H1 (cell line): ENCODE measurements around the gene KRT12. TPM values are rescaled to one million over a fixed set of nuclear protein-coding genes. Genes with fewer than 3 reads are reported as not detected.

Experiments
- CTCF ChIA-PET: fragments of 300-600 bp; sonication (Branson Sonifier 250); formaldehyde crosslinking; loops from one replicate; lab custom pipeline; 2021; ENCODE audit not compliant: partially characterized antibody; lab: Charles Lee
- POLR2A ChIA-PET: fragments of 300-600 bp; sonication (Branson Sonifier 250); formaldehyde crosslinking; loops from one replicate; lab custom pipeline; 2021; ENCODE audit warnings: inconsistent platforms; ENCODE audit not compliant: partially characterized antibody; lab: Charles Lee
- DNase-seq, 2 experiments: peaks; one replicate each; pipeline versions ENCODE4 v3.0.0 to v3.0.0-alpha.2; 2010 to 2022; ENCODE audit warnings: low spot score in 2 of 2, low read depth in 1 of 2, mixed read lengths in 1 of 2
- FAIRE-seq: peaks from 2 replicates; lab custom pipeline; 2011; peaks lifted over from hg19 to GRCh38; lab: Jason Lieb, UNC
- H2AFZ ChIP-seq: 2 replicates; pipeline ENCODE4 v1.8.1; 2012; ENCODE audit warnings: low read length, inconsistent platforms
- H2AK5ac ChIP-seq: 2 replicates; pipeline ENCODE4 v1.6.1; 2013; ENCODE audit warnings: low read depth, low read length
- H2BK120ac ChIP-seq: replicated peaks from 2 replicates; pipeline ENCODE3; 2013; ENCODE audit warnings: low read depth, low read length, inconsistent platforms
- H2BK12ac ChIP-seq: 2 replicates; pipeline ENCODE4 v1.6.1; 2013; ENCODE audit warnings: low read depth, low read length
- H2BK15ac ChIP-seq: 2 replicates; pipeline ENCODE4 v1.6.1; 2013; ENCODE audit warnings: low read length
- H2BK20ac ChIP-seq: 2 replicates; pipeline ENCODE4 v1.6.1; 2013; ENCODE audit warnings: low read length
- H2BK5ac ChIP-seq: 2 replicates; pipeline ENCODE4 v1.6.1; 2013; ENCODE audit warnings: low read depth, low read length
- H3K14ac ChIP-seq: 2 replicates; pipeline ENCODE4 v1.6.1; 2013; ENCODE audit warnings: inconsistent platforms; ENCODE audit not compliant: insufficient read length
- H3K18ac ChIP-seq: 2 replicates; pipeline ENCODE4 v1.6.1; 2013; ENCODE audit warnings: low read length; ENCODE audit errors: extremely low read depth
- H3K23ac ChIP-seq: 2 replicates; pipeline ENCODE4 v1.6.1; 2013; ENCODE audit warnings: inconsistent platforms; ENCODE audit not compliant: insufficient read length
- H3K23me2 ChIP-seq: 2 replicates; pipeline ENCODE4 v1.6.1; 2013; ENCODE audit warnings: low read depth, low read length
- H3K27ac ChIP-seq: 2 replicates; pipeline ENCODE4 v1.6.1; 2011; ENCODE audit warnings: low read depth, low read length, inconsistent platforms
- H3K27me3 ChIP-seq, 4 experiments: replicated peaks in 1 of 4; 1 replicate in 1 of 4; 2 replicates in 3 of 4; pipeline versions ENCODE4 v1.6.1 to v1.8.1; 2011 to 2013; ENCODE audit warnings: low read length in 3 of 4, mild to moderate bottlenecking in 3 of 4, inconsistent platforms in 2 of 4, mixed read lengths in 2 of 4, moderate library complexity in 1 of 4; ENCODE audit not compliant: control insufficient read depth in 3 of 4, insufficient read depth in 3 of 4; ENCODE audit errors: extremely low read depth in 1 of 4
- H3K36me3 ChIP-seq, 4 experiments: 2 replicates each; pipeline versions ENCODE4 v1.6.1 to v1.8.1; 2011 to 2013; ENCODE audit warnings: mild to moderate bottlenecking in 4 of 4, low read length in 3 of 4, moderate library complexity in 2 of 4, control low read depth in 1 of 4, inconsistent platforms in 1 of 4; ENCODE audit not compliant: insufficient read depth in 4 of 4, control insufficient read depth in 2 of 4
- H3K4ac ChIP-seq: replicated peaks from 2 replicates; pipeline ENCODE3; 2013; ENCODE audit warnings: low read length, low read depth, mixed read lengths, inconsistent platforms; ENCODE audit not compliant: insufficient read length
- H3K4me1 ChIP-seq, 4 experiments: replicated peaks in 1 of 4; 1 replicate in 1 of 4; 2 replicates in 3 of 4; pipeline versions ENCODE4 v1.6.1 to v1.8.1; 2011 to 2013; ENCODE audit warnings: low read length in 3 of 4, inconsistent platforms in 2 of 4, mixed read lengths in 1 of 4; ENCODE audit not compliant: insufficient read depth in 4 of 4, control insufficient read depth in 3 of 4
- H3K4me2 ChIP-seq, 2 experiments: 2 replicates each; pipeline versions ENCODE4 v1.6.1 to v1.8.1; 2011 to 2013; ENCODE audit warnings: low read depth in 2 of 2, low read length in 2 of 2, control low read depth in 1 of 2, inconsistent platforms in 1 of 2, mild to moderate bottlenecking in 1 of 2; ENCODE audit not compliant: insufficient read depth in 1 of 2
- H3K4me3 ChIP-seq, 4 experiments: fragments of 200-600, 300-600 bp in 1 of 4; sonication (generic), shearing (Covaris generic), sonication (Bioruptor Twin) in 1 of 4; 2 replicates each; pipeline versions ENCODE4 v1.5.1 to v1.8.1; 2011 to 2016; ENCODE audit warnings: low read length in 4 of 4, low read depth in 3 of 4, control low read depth in 2 of 4, inconsistent platforms in 2 of 4, mild to moderate bottlenecking in 2 of 4, mixed read lengths in 1 of 4, moderate library complexity in 1 of 4; ENCODE audit not compliant: insufficient read depth in 2 of 4; ENCODE audit errors: extremely low read depth in 1 of 4
- H3K56ac ChIP-seq: replicated peaks from 2 replicates; pipeline ENCODE3; 2013; ENCODE audit warnings: low read depth, mild to moderate bottlenecking, mixed read lengths, low read length, inconsistent platforms; ENCODE audit not compliant: insufficient read length
- H3K79me1 ChIP-seq: 2 replicates; pipeline ENCODE4 v1.6.1; 2013; ENCODE audit warnings: low read depth, low read length, control low read depth
- H3K79me2 ChIP-seq, 2 experiments: 2 replicates each; pipeline versions ENCODE4 v1.6.1 to v1.8.1; 2012 to 2013; ENCODE audit warnings: low read length in 2 of 2, mild to moderate bottlenecking in 2 of 2, inconsistent platforms in 1 of 2; ENCODE audit not compliant: insufficient read depth in 2 of 2, control insufficient read depth in 1 of 2
- H3K9ac ChIP-seq, 4 experiments: replicated peaks in 1 of 4; 1 replicate in 1 of 4; 2 replicates in 3 of 4; pipeline versions ENCODE4 v1.6.1 to v1.8.1; 2011 to 2013; ENCODE audit warnings: low read depth in 3 of 4, low read length in 3 of 4, control low read depth in 2 of 4, mild to moderate bottlenecking in 2 of 4, moderate library complexity in 2 of 4, inconsistent platforms in 1 of 4; ENCODE audit errors: extremely low read depth in 1 of 4
- H3K9me3 ChIP-seq, 2 experiments: 2 replicates each; pipeline versions ENCODE4 v1.6.1 to v1.8.1; 2012 to 2013; ENCODE audit warnings: mild to moderate bottlenecking in 2 of 2, moderate library complexity in 2 of 2, control low read depth in 1 of 2, inconsistent platforms in 1 of 2, low read depth in 1 of 2, low read length in 1 of 2, mixed read lengths in 1 of 2; ENCODE audit not compliant: insufficient read depth in 2 of 2
- H4K20me1 ChIP-seq, 2 experiments: replicated peaks in 1 of 2; 2 replicates each; pipeline versions ENCODE3 to v1.8.1; 2011 to 2013; ENCODE audit warnings: inconsistent platforms in 2 of 2, low read length in 2 of 2, mild to moderate bottlenecking in 1 of 2; ENCODE audit not compliant: insufficient read depth in 2 of 2, control insufficient read depth in 1 of 2
- H4K5ac ChIP-seq: 2 replicates; pipeline ENCODE4 v1.6.1; 2013; ENCODE audit warnings: low read length, low read depth, mixed read lengths, inconsistent platforms; ENCODE audit not compliant: insufficient read length
- H4K8ac ChIP-seq: 2 replicates; pipeline ENCODE4 v1.8.0; 2013; ENCODE audit warnings: mild to moderate bottlenecking, moderate library complexity, low read length, inconsistent platforms; ENCODE audit not compliant: insufficient read depth; ENCODE audit errors: extremely low read depth
- H4K91ac ChIP-seq: replicated peaks from 2 replicates; pipeline ENCODE3; 2013; ENCODE audit warnings: low read length, mixed read lengths, inconsistent platforms; ENCODE audit not compliant: insufficient read length
- CTBP2 ChIP-seq: IDR thresholded peaks from 2 replicates; pipeline ENCODE4 v1.7.0; 2011; ENCODE audit warnings: borderline replicate concordance, mild to moderate bottlenecking, moderate library complexity, mixed read lengths, low read length; ENCODE audit not compliant: insufficient read depth, insufficient read length
- FOSL1 ChIP-seq: IDR thresholded peaks from 2 replicates; pipeline ENCODE4 v1.6.1; 2011; ENCODE audit warnings: mild to moderate bottlenecking, low read depth, low read length, moderate library complexity; ENCODE audit not compliant: insufficient read depth
- GABPA ChIP-seq: IDR thresholded peaks from 2 replicates; pipeline ENCODE4 v1.6.1; 2011; ENCODE audit warnings: mild to moderate bottlenecking, low read length, moderate library complexity, borderline replicate concordance; ENCODE audit not compliant: insufficient read depth
- KDM1A ChIP-seq: fragments of 200-600, 300-600 bp; sonication (generic); IDR thresholded peaks from 2 replicates; pipeline ENCODE4 v1.7.1; 2016; ENCODE audit warnings: mild to moderate bottlenecking, low read length, borderline replicate concordance
- NRF1 ChIP-seq: IDR thresholded peaks from 2 replicates; pipeline ENCODE4 v1.6.1; 2011; ENCODE audit warnings: mild to moderate bottlenecking, low read depth, low read length, improper control_type of control experiment
- PHF8 ChIP-seq: fragments of 200-600 bp; sonication (generic); conservative IDR thresholded peaks from 2 replicates; pipeline ENCODE4 v1.7.1; 2012; ENCODE audit warnings: low read depth, mild to moderate bottlenecking, inconsistent platforms, low read length, moderate library complexity
- RBBP5 ChIP-seq: IDR thresholded peaks from 2 replicates; pipeline ENCODE4 v1.7.1; 2012; ENCODE audit warnings: low read depth, mild to moderate bottlenecking, inconsistent platforms, low read length, moderate library complexity, borderline replicate concordance
- SAP30 ChIP-seq: fragments of 300-600 bp; sonication (generic); IDR thresholded peaks from 2 replicates; pipeline ENCODE4 v1.7.1; 2012; ENCODE audit warnings: low read length, moderate library complexity, mild to moderate bottlenecking, inconsistent platforms; ENCODE audit not compliant: insufficient read depth, insufficient replicate concordance
- SIN3A ChIP-seq, 2 experiments: IDR thresholded peaks in 1 of 2; conservative IDR thresholded peaks in 1 of 2; 2 replicates each; pipeline ENCODE4 v1.6.1; 2011 to 2012; ENCODE audit warnings: low read length in 2 of 2, improper control_type of control experiment in 1 of 2, low read depth in 1 of 2, mild to moderate bottlenecking in 1 of 2
- SP1 ChIP-seq: IDR thresholded peaks from 2 replicates; pipeline ENCODE4 v1.6.1; 2011; ENCODE audit warnings: low read depth, low read length
- SRF ChIP-seq: IDR thresholded peaks from 2 replicates; pipeline ENCODE4 v1.6.1; 2011; ENCODE audit warnings: mild to moderate bottlenecking, low read depth, low read length, moderate library complexity
- TAF1 ChIP-seq: IDR thresholded peaks from 2 replicates; pipeline ENCODE4 v1.6.1; 2011; ENCODE audit warnings: mild to moderate bottlenecking, low read depth, low read length
- TEAD4 ChIP-seq: IDR thresholded peaks from 2 replicates; pipeline ENCODE4 v1.6.1; 2012; ENCODE audit warnings: low read depth, low read length, inconsistent platforms, mixed read lengths
- WGBS, 2 experiments: shearing (Covaris generic) in 1 of 2; methylation state at CpG; one replicate each; pipeline versions ENCODE4 v1.1.6 to v1.1.7; 2013 to 2015; ENCODE audit warnings: low lambda C conversion rate in 2 of 2, mixed read lengths in 2 of 2, inconsistent platforms in 1 of 2, low coverage in 1 of 2, missing lambda C conversion rate in 1 of 2; ENCODE audit not compliant: insufficient replicate concordance in 2 of 2, insufficient coverage in 1 of 2, insufficient read length in 1 of 2; ENCODE audit errors: extremely low coverage in 1 of 2, missing lambda C conversion rate in 1 of 2; 5-methylcytosine and 5-hydroxymethylcytosine counted together
- polyA plus RNA-seq, 7 experiments: library from polyadenylated mRNA; depleted of rRNA in 3 of 7; stranded (reverse) in 5 of 7; unstranded in 2 of 7; fragments of >200 nt in 5 of 7; fragments of 200-250 nt in 2 of 7; gene quantifications; 1 replicate in 5 of 7; 2 replicates in 1 of 7; 4 replicates in 1 of 7; pipeline versions ENCODE4 v1.2.1 to v1.2.3, GENCODE V29; 2011 to 2013; ENCODE audit warnings: missing spikeins in 2 of 7, mixed read lengths in 2 of 7
- total RNA-seq: library from RNA; stranded (reverse); fragmentation: NEBNext Ultra II Directional; extraction: Animal tissue kit (Norgen Biotek cat#: 25700); gene quantifications from 2 replicates; pipeline ENCODE4 v1.2.1, GENCODE V29; 2021

KRT12 gene
- total and polyA plus RNA-seq, 2 of the 8 experiments (the other 6 are each of a cell fraction or from before 2014, with no cell fraction given) = not detected

DNA sequence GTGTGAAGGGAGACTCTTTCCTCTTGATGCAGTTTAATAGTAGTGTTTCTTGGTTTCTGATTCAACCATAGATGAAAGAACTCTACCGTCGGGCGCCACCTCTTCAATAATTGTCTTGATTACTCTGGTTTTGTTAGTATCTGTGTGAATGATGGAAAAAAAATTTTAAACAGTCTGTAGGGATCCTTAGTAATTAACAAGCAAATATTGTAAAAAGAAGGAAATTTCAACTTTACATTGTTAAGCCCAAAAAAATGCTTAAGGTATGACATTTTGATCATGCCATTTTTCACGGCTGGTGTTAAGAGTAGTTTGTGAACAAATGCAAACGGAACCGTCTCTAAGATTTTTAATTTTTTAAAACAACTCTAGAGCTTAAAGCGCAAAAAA is 48.7 kb downstream of the KRT12 start:
- H2AFZ ChIP-seq = 0 out of 2 replicates have a peak overlapping the region, but pooled peaks have one; percentile 28
- peak overlapping the region in 1 of 4 experiments; percentile 59; a peak in 1 of 7 replicates for H3K9ac ChIP-seq
- CTCF ChIA-PET = interaction anchor here (1.2 kb wide), 1 partner anchor 46 kb away, joined by 3 read pairs; no protein-coding TSS in a partner anchor
- H3K4me1 ChIP-seq = no peaks in the 10 kb centered on the region; a peak in 1 of 7 replicates
- no peak overlapping the region for H4K91ac ChIP-seq
- no peak overlapping the region for H3K23ac ChIP-seq
- H3K79me1 ChIP-seq = no peaks in the 10 kb centered on the region
- POLR2A ChIA-PET = interaction anchor here (1.1 to 1.2 kb wide), 3 partner anchors 15 to 871 kb away, joined by 3 to 5 read pairs (median 4); no protein-coding TSS in a partner anchor
- no peaks in the 10 kb centered on the region; a peak in 2 of 7 replicates for H3K27me3 ChIP-seq
- H3K14ac ChIP-seq = no peak overlapping the region
- no peaks in the 10 kb centered on the region for H4K20me1 ChIP-seq
- no peaks in the 10 kb centered on the region for H3K9me3 ChIP-seq
- FAIRE-seq (no peak), DNase-seq (no peak)
- no peak overlapping the region for H2BK15ac ChIP-seq
- no peak overlapping the region for H2AK5ac ChIP-seq
- H3K56ac ChIP-seq = peak overlapping the region; percentile 55
- H4K8ac ChIP-seq = no peak overlapping the region
- peak overlapping the region; percentile 54 to 86 (median 66) for H3K4me3 ChIP-seq
- H2BK12ac ChIP-seq = no peak overlapping the region
- WGBS, 2 experiments = 38% methylated on average over 7 of the region's 7 CpGs; no CpG with 5 or more reads in 1 of the 2 experiments
- peak overlapping the region; percentile 55 to 66 for H3K4me2 ChIP-seq
- no peaks in the 10 kb centered on the region for H3K23me2 ChIP-seq
- no peak overlapping the region for H4K5ac ChIP-seq
- no peak overlapping the region for H3K27ac ChIP-seq
- no peak overlapping the region for H2BK5ac ChIP-seq
- H2BK120ac ChIP-seq = no peak overlapping the region
- no peak overlapping the region for H3K18ac ChIP-seq
- no peak overlapping the region for H2BK20ac ChIP-seq
- no peak overlapping the region for H3K4ac ChIP-seq
- peaks cover 0 to 5% (median 4%) of the 10 kb centered on the region in 4 experiments; a peak in 2 of 8 replicates for H3K36me3 ChIP-seq
- H3K79me2 ChIP-seq = no peaks in the 10 kb centered on the region
- TF ChIP-seq SRF = no peak
- TF ChIP-seq NRF1 = no peak
- no peak for TF ChIP-seq TEAD4
- no peak for TF ChIP-seq GABPA
- TF ChIP-seq SP1 = no peak
- TF ChIP-seq SIN3A (conservative IDR thresholded peaks at IDR 0.05 in 1 of 2, IDR thresholded peaks at IDR 0.05 in 1 of 2; ENCODE audit: low read depth in 1 of 2, low read length in 2 of 2) = no peak
- no peak for TF ChIP-seq TAF1
- no peak for TF ChIP-seq CTBP2
- no peak for TF ChIP-seq FOSL1
- no peak for TF ChIP-seq KDM1A
- no peak for TF ChIP-seq RBBP5
- TF ChIP-seq SAP30 = no peak
- no peak for TF ChIP-seq PHF8
